ENCODE measurements around the gene ABCB6.

Gene ABCB6

GRCh38 chr2:219160186-219161017 is 58.4 kb downstream of the ABCB6 start, which contains the start of gene NHEJ1 (continued):
- TF ChIP-seq ZNF398 (tag by site-specific recombination; IDR thresholded peaks at IDR 0.05) (0 out of 2 replicates have a peak, but pooled peaks have one; percentile 53), KLF16 (tag by site-specific recombination; IDR thresholded peaks at IDR 0.05) (peak; percentile 65), ZNF214 (tag by site-specific recombination; IDR thresholded peaks at IDR 0.05; ENCODE audit: borderline replicate concordance) (no peak), ZNF785 (tag by site-specific recombination; IDR thresholded peaks at IDR 0.05) (no peak), ZNF530 (tag by site-specific recombination; IDR thresholded peaks at IDR 0.05; ENCODE audit: low read depth) (no peak), PRDM6 (tag by site-specific recombination; IDR thresholded peaks at IDR 0.05) (no peak), ZNF18 (tag by site-specific recombination; IDR thresholded peaks at IDR 0.05) (no peak), MYNN (tag by site-specific recombination; IDR thresholded peaks at IDR 0.05; ENCODE audit: borderline replicate concordance) (no peak), ZFP37 (tag by site-specific recombination; IDR thresholded peaks at IDR 0.05) (peak; percentile 72; the same call in 1 of the 2 replicates), ZBTB11 (tag by site-specific recombination; conservative IDR thresholded peaks at IDR 0.05; ENCODE audit: low read depth) (no peak), ZNF112 (tag by site-specific recombination; IDR thresholded peaks at IDR 0.05) (no peak), ZNF426 (tag by site-specific recombination; IDR thresholded peaks at IDR 0.05) (no peak), ZNF138 (tag by site-specific recombination; IDR thresholded peaks at IDR 0.05; ENCODE audit: borderline replicate concordance) (no peak), ZFP3 (tag by site-specific recombination; IDR thresholded peaks at IDR 0.05; ENCODE audit: low read depth) (no peak), ZNF354C (tag by site-specific recombination; IDR thresholded peaks at IDR 0.05; ENCODE audit: borderline replicate concordance, low read depth) (no peak), HOXD13 (CRISPR knock-in tag; IDR thresholded peaks at IDR 0.05; ENCODE audit: borderline replicate concordance) (no peak), PATZ1 (tag by site-specific recombination; IDR thresholded peaks at IDR 0.05) (peak; percentile 90), ELK4 (IDR thresholded peaks at IDR 0.05; ENCODE audit: borderline replicate concordance, low read depth, low read length) (no peak), PBX3 (CRISPR knock-in tag; IDR thresholded peaks at IDR 0.05) (no peak; the same call in 1 of the 2 replicates), ZNF184 (tag by site-specific recombination; IDR thresholded peaks at IDR 0.05) (no peak), ZNF10 (tag by site-specific recombination; IDR thresholded peaks at IDR 0.05) (peak; percentile 31; the same call in 1 of the 2 replicates), GLIS1 (tag by site-specific recombination; IDR thresholded peaks at IDR 0.05) (peak; percentile 89), ZNF416 (tag by site-specific recombination; IDR thresholded peaks at IDR 0.05) (no peak), ZNF335 (tag by site-specific recombination; conservative IDR thresholded peaks at IDR 0.05) (peak; percentile 95), ZNF302 (tag by site-specific recombination; IDR thresholded peaks at IDR 0.05; ENCODE audit: low read depth) (no peak), ZNF623 (tag by site-specific recombination; IDR thresholded peaks at IDR 0.05) (no peak)
